OCI-LY1 (cell line): ENCODE data around the gene NTF3.

Source experiments
- H2AFZ ChIP-seq: fragments of 200-600 bp; sonication (generic), shearing (Covaris generic); 2 replicates; pipeline ENCODE4 v1.6.0; 2014; ENCODE audit warnings: antibody characterized with exemption, mild to moderate bottlenecking, low read length
- H3F3A ChIP-seq: fragments of 200-600 bp; sonication (generic), shearing (Covaris generic); 2 replicates; pipeline ENCODE4 v1.6.0; 2014; ENCODE audit warnings: mild to moderate bottlenecking, antibody characterized with exemption, low read length, moderate library complexity; ENCODE audit not compliant: insufficient read depth
- H3K27ac ChIP-seq: fragments of 200-600 bp; sonication (generic); 2 replicates; pipeline ENCODE4 v1.5.1; 2014; ENCODE audit warnings: low read length, mixed run types, mild to moderate bottlenecking, low read depth; ENCODE audit not compliant: poor library complexity, severe bottlenecking
- H3K27me3 ChIP-seq: fragments of 200-600 bp; sonication (generic); 2 replicates; pipeline ENCODE4 v1.6.0; 2014; ENCODE audit warnings: antibody characterized with exemption, mild to moderate bottlenecking, low read length, moderate library complexity; ENCODE audit not compliant: insufficient read depth
- H3K36me3 ChIP-seq: fragments of 200-600 bp; sonication (generic); 2 replicates; pipeline ENCODE4 v1.6.1; 2014; ENCODE audit warnings: mild to moderate bottlenecking, antibody characterized with exemption, low read length, moderate library complexity, mixed read lengths; ENCODE audit not compliant: insufficient read depth
- H3K4me1 ChIP-seq: fragments of 200-600 bp; sonication (generic); 2 replicates; pipeline ENCODE4 v1.5.1; 2014; ENCODE audit warnings: mild to moderate bottlenecking, low read length, moderate library complexity; ENCODE audit not compliant: insufficient read depth, severe bottlenecking
- H3K4me2 ChIP-seq: fragments of 200-600 bp; sonication (generic), shearing (Covaris generic); 2 replicates; pipeline ENCODE4 v1.6.1; 2014; ENCODE audit warnings: low read length
- H3K4me3 ChIP-seq: fragments of 200-600 bp; sonication (generic); 2 replicates; pipeline ENCODE4 v1.5.1; 2014; ENCODE audit warnings: low read length, low read depth, mild to moderate bottlenecking, mixed read lengths; ENCODE audit not compliant: poor library complexity, severe bottlenecking
- H3K79me2 ChIP-seq: fragments of 200-600 bp; shearing (Covaris generic); 2 replicates; pipeline ENCODE4 v1.6.1; 2016; ENCODE audit warnings: mixed run types, low read length, mixed read lengths; ENCODE audit not compliant: insufficient read depth
- H3K9ac ChIP-seq: fragments of 200-600 bp; sonication (generic), shearing (Covaris generic); 2 replicates; pipeline ENCODE4 v1.6.1; 2014; ENCODE audit warnings: mild to moderate bottlenecking, low read length, mixed read lengths
- H3K9me2 ChIP-seq: fragments of 200-600 bp; sonication (generic), shearing (Covaris generic); 2 replicates; pipeline ENCODE4 v1.6.1; 2014; ENCODE audit warnings: low read depth, mild to moderate bottlenecking, low read length, mixed read lengths
- H3K9me3 ChIP-seq: fragments of 200-600 bp; shearing (Covaris generic); 2 replicates; pipeline ENCODE4 v1.6.1; 2014; ENCODE audit warnings: low read length, mixed read lengths
- H4K20me1 ChIP-seq: fragments of 200-600 bp; sonication (generic), shearing (Covaris generic); 2 replicates; pipeline ENCODE4 v1.6.0; 2016; ENCODE audit warnings: mild to moderate bottlenecking, low read length; ENCODE audit not compliant: insufficient read depth
- EZH2 ChIP-seq: fragments of 200-600 bp; sonication (generic), shearing (Covaris generic); IDR thresholded peaks from 2 replicates; pipeline ENCODE4 v1.8.0; 2017; ENCODE audit warnings: borderline replicate concordance, mixed run types, mild to moderate bottlenecking, antibody characterized with exemption, low read length, moderate library complexity, mixed read lengths
- TF ChIP-seq, protein P1 (sequence below): fragments of 200-600 bp; sonication (generic), shearing (Covaris generic); IDR thresholded peaks from 2 replicates; pipeline ENCODE4 v1.5.1; 2017; ENCODE audit warnings: mild to moderate bottlenecking, antibody characterized with exemption, low read length, moderate library complexity, mixed read lengths

NTF3 gene

GRCh38 chr12:5439371-5439771, 7.5 kb downstream of the NTF3 start:
- Histone ChIP-seq H4K20me1 (no peaks in the 10 kb centered on the region), H3K9ac (no peak overlapping the region), H3K36me3 (no peaks in the 10 kb centered on the region), H3K27me3 (no peaks in the 10 kb centered on the region), H3K27ac (no peak overlapping the region), H3K9me3 (no peaks in the 10 kb centered on the region), H3K9me2 (no peaks in the 10 kb centered on the region), H2AFZ (no peak overlapping the region), H3K4me2 (no peak overlapping the region), H3F3A (no peaks in the 10 kb centered on the region), H3K79me2 (no peaks in the 10 kb centered on the region), H3K4me1 (no peaks in the 10 kb centered on the region), H3K4me3 (no peak overlapping the region)
- TF ChIP-seq, protein P1, sequence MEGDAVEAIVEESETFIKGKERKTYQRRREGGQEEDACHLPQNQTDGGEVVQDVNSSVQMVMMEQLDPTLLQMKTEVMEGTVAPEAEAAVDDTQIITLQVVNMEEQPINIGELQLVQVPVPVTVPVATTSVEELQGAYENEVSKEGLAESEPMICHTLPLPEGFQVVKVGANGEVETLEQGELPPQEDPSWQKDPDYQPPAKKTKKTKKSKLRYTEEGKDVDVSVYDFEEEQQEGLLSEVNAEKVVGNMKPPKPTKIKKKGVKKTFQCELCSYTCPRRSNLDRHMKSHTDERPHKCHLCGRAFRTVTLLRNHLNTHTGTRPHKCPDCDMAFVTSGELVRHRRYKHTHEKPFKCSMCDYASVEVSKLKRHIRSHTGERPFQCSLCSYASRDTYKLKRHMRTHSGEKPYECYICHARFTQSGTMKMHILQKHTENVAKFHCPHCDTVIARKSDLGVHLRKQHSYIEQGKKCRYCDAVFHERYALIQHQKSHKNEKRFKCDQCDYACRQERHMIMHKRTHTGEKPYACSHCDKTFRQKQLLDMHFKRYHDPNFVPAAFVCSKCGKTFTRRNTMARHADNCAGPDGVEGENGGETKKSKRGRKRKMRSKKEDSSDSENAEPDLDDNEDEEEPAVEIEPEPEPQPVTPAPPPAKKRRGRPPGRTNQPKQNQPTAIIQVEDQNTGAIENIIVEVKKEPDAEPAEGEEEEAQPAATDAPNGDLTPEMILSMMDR = no peak

- Histone ChIP-seq H3K4me2 (no peak overlapping the region), H3K79me2 (no peaks in the 10 kb centered on the region), H2AFZ (no peak overlapping the region), H3K36me3 (no peaks in the 10 kb centered on the region), H3K27ac (no peak overlapping the region), H3K9ac (no peak overlapping the region), H3K4me1 (no peaks in the 10 kb centered on the region), H3K4me3 (no peak overlapping the region), H3K9me2 (no peaks in the 10 kb centered on the region), H3F3A (no peaks in the 10 kb centered on the region), H3K27me3 (no peaks in the 10 kb centered on the region), H4K20me1 (no peaks in the 10 kb centered on the region), H3K9me3 (no peaks in the 10 kb centered on the region)
- TF ChIP-seq, protein P1 = no peak
- TF ChIP-seq EZH2 = no peak
These were observed 7.9 kb downstream of the NTF3 start for GRCh38 chr12:5439788-5440300.

DNA sequence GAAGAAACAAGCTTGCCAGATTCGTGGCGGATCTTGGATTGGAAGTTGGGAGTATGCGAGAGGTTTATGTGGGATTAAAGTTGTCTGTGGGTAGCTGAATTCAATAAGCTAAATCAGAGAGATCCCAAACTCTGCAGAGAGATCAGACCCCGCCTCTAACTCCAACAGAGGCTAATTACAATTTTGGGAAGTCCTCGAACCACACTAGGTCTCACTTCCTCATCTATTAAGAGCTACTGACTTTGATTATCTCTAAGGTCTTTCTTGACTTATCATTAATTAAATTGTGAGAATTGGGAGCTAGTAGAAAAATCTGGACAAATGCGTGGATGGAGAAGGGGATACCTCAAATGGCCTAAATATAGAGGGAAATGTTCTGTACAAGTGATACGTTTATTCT, 9.1 kb downstream of the NTF3 start:
- H3K9ac ChIP-seq = no peak overlapping the region
- H3K27me3 ChIP-seq = no peaks in the 10 kb centered on the region
- no peak overlapping the region for H3K4me2 ChIP-seq
- H3K79me2 ChIP-seq = no peaks in the 10 kb centered on the region
- H3K9me2 ChIP-seq = no peaks in the 10 kb centered on the region
- H3K4me3 ChIP-seq = no peak overlapping the region
- no peak overlapping the region for H3K27ac ChIP-seq
- H3F3A ChIP-seq = no peaks in the 10 kb centered on the region
- no peak overlapping the region for H2AFZ ChIP-seq
- no peaks in the 10 kb centered on the region for H3K4me1 ChIP-seq
- no peaks in the 10 kb centered on the region for H4K20me1 ChIP-seq
- no peaks in the 10 kb centered on the region for H3K9me3 ChIP-seq
- H3K36me3 ChIP-seq = no peaks in the 10 kb centered on the region
- TF ChIP-seq, protein P1 = no peak
- no peak for TF ChIP-seq EZH2
